Aorta (tissue), 5 donors: ENCODE data around the gene ITPRIPL2. TPM values are rescaled to one million over a fixed set of nuclear protein-coding genes. Genes with fewer than 3 reads are reported as not detected.

Experiments
- ATAC-seq: fragments of 200-7000 bp; cut with Tn5 transposase; one replicate; pipeline ENCODE4 v1.9.1; 2022; ENCODE audit warnings: moderate library complexity; ENCODE audit not compliant: low FRiP score
- DNase-seq, 2 donors: peaks; one replicate each; pipeline ENCODE4 v3.0.0-alpha.2; 2020
- H3K27ac ChIP-seq, 2 donors: one replicate each; pipeline ENCODE4 v1.5.1; 2013; ENCODE audit warnings: low read length in 2 of 2, mild to moderate bottlenecking in 2 of 2, moderate library complexity in 2 of 2, control low read depth in 1 of 2, inconsistent platforms in 1 of 2, low read depth in 1 of 2
- H3K27me3 ChIP-seq, 2 donors: one replicate each; pipeline ENCODE4 v1.6.1; 2013; ENCODE audit warnings: control low read depth in 1 of 2, low read length in 1 of 2, mild to moderate bottlenecking in 1 of 2, moderate library complexity in 1 of 2; ENCODE audit not compliant: insufficient read depth in 2 of 2, control insufficient read depth in 1 of 2
- H3K36me3 ChIP-seq, 2 donors: one replicate each; pipeline ENCODE4 v1.6.1; 2013; ENCODE audit warnings: control low read depth in 1 of 2, low read length in 1 of 2, mild to moderate bottlenecking in 1 of 2; ENCODE audit not compliant: insufficient read depth in 2 of 2, control insufficient read depth in 1 of 2
- H3K4me1 ChIP-seq, 2 donors: one replicate each; pipeline ENCODE4 v1.6.1; 2013; ENCODE audit warnings: low read length in 2 of 2, control low read depth in 1 of 2, mild to moderate bottlenecking in 1 of 2, moderate library complexity in 1 of 2; ENCODE audit not compliant: insufficient read depth in 2 of 2, control insufficient read depth in 1 of 2
- H3K4me3 ChIP-seq, 2 donors: one replicate each; pipeline ENCODE4 v1.5.1; 2013; ENCODE audit warnings: low read length in 2 of 2, control low read depth in 1 of 2, mild to moderate bottlenecking in 1 of 2
- H3K9me3 ChIP-seq: one replicate; pipeline ENCODE4 v1.6.1; 2013; ENCODE audit warnings: mild to moderate bottlenecking, low read length; ENCODE audit not compliant: control insufficient read depth
- WGBS, 2 donors: extraction: QIAGEN DNeasy Blood & Tissue Kit; methylation state at CpG; one replicate each; pipeline ENCODE4 v1.1.7; 2013; 5-methylcytosine and 5-hydroxymethylcytosine counted together
- intact Hi-C, 2 donors: fragments of 100-400 bp; cut with DNase I; formaldehyde crosslinking; loops; one replicate each; pipeline versions ENCODE4 v1.14.2 to v1.15.0; 2022
- polyA plus RNA-seq, 2 donors: library from polyadenylated mRNA; stranded (reverse); fragments of 200-250 nt; gene quantifications; one replicate each; pipeline ENCODE4 v1.2.3, GENCODE V29; 2013
- total RNA-seq, 2 donors: library from RNA; stranded (reverse); fragmentation: NEBNext Ultra II Directional; extraction: Animal tissue kit (Norgen Biotek cat#: 25700); gene quantifications; one replicate each; pipeline ENCODE4 v1.2.1, GENCODE V29; 2021
- donor health status: healthy with polysubstance abuse.
- donor health status: Bipolar disorder and iron deficiency.
- donor health status: DM: no; HTN: no; CAD: no.
- donor health status: DM: no; HTN: no; CAD: no.
- donor health status: DM: yes; HTN: yes; CAD: no.

ITPRIPL2 gene
- total and polyA plus RNA-seq, 4 donors, result 15.7 to 88.9 (median 45.3) TPM

- DNase-seq (no peak), ATAC-seq (no peak)
- H3K27ac ChIP-seq, result no peak overlapping the region
- 85 to 89% methylated on average over 3 of the region's 3 CpGs for WGBS, 2 donors
- no peak overlapping the region for H3K4me3 ChIP-seq
- H3K36me3 ChIP-seq, result no peaks in the 10 kb centered on the region
- H3K27me3 ChIP-seq, result no peaks in the 10 kb centered on the region
- H3K4me1 ChIP-seq, result no peaks in the 10 kb centered on the region
- no peaks in the 10 kb centered on the region for H3K9me3 ChIP-seq
- intact Hi-C loops, result no loop called here
These were observed 13.4 kb downstream of the ITPRIPL2 start for GRCh38 chr16:19127205-19127604.

- Histone ChIP-seq H3K27ac (no peak overlapping the region), H3K36me3 (no peaks in the 10 kb centered on the region), H3K9me3 (no peaks in the 10 kb centered on the region), H3K4me3 (no peak overlapping the region), H3K4me1 (no peaks in the 10 kb centered on the region), H3K27me3 (no peaks in the 10 kb centered on the region)
- intact Hi-C loops, result no loop called here
- no peak for ATAC-seq
- no peak for DNase-seq
- 66 to 67% methylated on average over 3 of the region's 3 CpGs for WGBS, 2 donors
These were observed 13.9 kb downstream of the ITPRIPL2 start for GRCh38 chr16:19127674-19128131.

- no peak overlapping the region for H3K4me3 ChIP-seq
- ATAC-seq (no peak), DNase-seq (no peak)
- WGBS, 2 donors, result 63 to 64% methylated on average over 7 of the region's 7 CpGs
- H3K9me3 ChIP-seq, result no peaks in the 10 kb centered on the region
- no peak overlapping the region for H3K27ac ChIP-seq
- H3K27me3 ChIP-seq, result no peaks in the 10 kb centered on the region
- H3K36me3 ChIP-seq, result no peaks in the 10 kb centered on the region
- intact Hi-C loops, result no loop called here
- H3K4me1 ChIP-seq, result no peaks in the 10 kb centered on the region
These were observed 14.9 kb downstream of the ITPRIPL2 start for GRCh38 chr16:19128454-19129200.

GRCh38 chr16:19130385-19130784 lies 16.6 kb downstream of the ITPRIPL2 start:
- no peak overlapping the region for H3K4me3 ChIP-seq
- ATAC-seq, result no peak
- no peak for DNase-seq
- WGBS, 2 donors, result 68 to 77% methylated on average over 7 of the region's 7 CpGs
- no peaks in the 10 kb centered on the region for H3K4me1 ChIP-seq
- H3K27ac ChIP-seq, result no peak overlapping the region
- H3K9me3 ChIP-seq, result no peaks in the 10 kb centered on the region
- H3K27me3 ChIP-seq, result no peaks in the 10 kb centered on the region
- intact Hi-C loops, result no loop called here
- H3K36me3 ChIP-seq, result no peaks in the 10 kb centered on the region

GRCh38 chr16:19130852-19131824 lies 17.4 kb downstream of the ITPRIPL2 start:
- Histone ChIP-seq H3K27me3 (no peaks in the 10 kb centered on the region), H3K36me3 (no peaks in the 10 kb centered on the region), H3K4me1 (no peaks in the 10 kb centered on the region), H3K4me3 (no peak overlapping the region), H3K27ac (no peak overlapping the region), H3K9me3 (no peaks in the 10 kb centered on the region)
- DNase-seq (peak in 1 of 2 donors; percentile 80), ATAC-seq (no peak)
- intact Hi-C loops, result no loop called here
- 48 to 49% methylated on average over 11 of the region's 11 CpGs for whole genome bisulfite sequencing, 2 donors

- intact Hi-C loops, result no loop called here
- DNase-seq, result no peak
- Histone ChIP-seq H3K27me3 (no peaks in the 10 kb centered on the region), H3K4me1 (no peaks in the 10 kb centered on the region), H3K4me3 (no peak overlapping the region), H3K9me3 (no peaks in the 10 kb centered on the region), H3K36me3 (no peaks in the 10 kb centered on the region), H3K27ac (peak overlapping the region in 1 of 2 donors; percentile 13)
- no peak for ATAC-seq
These were observed 18.1 kb downstream of the ITPRIPL2 start for GRCh38 chr16:19131825-19132218.

GRCh38 chr16:19132255-19132654 lies 18.5 kb downstream of the ITPRIPL2 start:
- Histone ChIP-seq H3K36me3 (no peaks in the 10 kb centered on the region), H3K27ac (no peak overlapping the region), H3K4me3 (no peak overlapping the region), H3K27me3 (no peaks in the 10 kb centered on the region), H3K4me1 (no peaks in the 10 kb centered on the region), H3K9me3 (no peaks in the 10 kb centered on the region)
- ATAC-seq (no peak), DNase-seq (no peak)
- WGBS, 2 donors, result 97 to 100% methylated on average over 1 of the region's 1 CpG
- intact Hi-C loops, result no loop called here

- no peaks in the 10 kb centered on the region for H3K36me3 ChIP-seq
- no peaks in the 10 kb centered on the region for H3K27me3 ChIP-seq
- no peak overlapping the region for H3K27ac ChIP-seq
- H3K4me3 ChIP-seq, result no peak overlapping the region
- H3K4me1 ChIP-seq, result no peaks in the 10 kb centered on the region
- H3K9me3 ChIP-seq, result no peaks in the 10 kb centered on the region
- 89 to 91% methylated on average over 11 of the region's 11 CpGs for WGBS, 2 donors
- DNase-seq (peak in 1 of 2 donors; percentile 65), ATAC-seq (no peak)
- intact Hi-C loops, result no loop called here
These were observed 19.1 kb downstream of the ITPRIPL2 start for GRCh38 chr16:19132898-19133297.
